ENCODE results near the gene CDC16. TPM values are rescaled to one million over a fixed set of nuclear protein-coding genes. Genes with fewer than 3 reads are reported as not detected.

CDC16 gene
- total and polyA plus RNA-seq, 2 of the 8 experiments (the other 6 are each of a cell fraction or from before 2014, with no cell fraction given), result 42.5 to 83.4 TPM

GRCh38 chr13:114320065-114320464 is 85.4 kb downstream of the CDC16 start:
- TF ChIP-seq TCF12 (IDR thresholded peaks at IDR 0.05; ENCODE audit: low read depth, low read length) (no peak), GTF2F1 (IDR thresholded peaks at IDR 0.05; ENCODE audit: borderline replicate concordance, low read depth, low read length) (no peak), BACH1 (IDR thresholded peaks at IDR 0.05; ENCODE audit: low read length) (no peak), HDAC2 (IDR thresholded peaks at IDR 0.05; ENCODE audit: borderline replicate concordance in 1 of 2, low read depth in 2 of 2, low read length in 2 of 2) (no peak), KDM5A (IDR thresholded peaks at IDR 0.05; ENCODE audit: low read length) (no peak), BRCA1 (IDR thresholded peaks at IDR 0.05; ENCODE audit: low read depth, low read length) (no peak), JUND (IDR thresholded peaks at IDR 0.05; ENCODE audit: low read length) (no peak), CBX8 (IDR thresholded peaks at IDR 0.05; ENCODE audit: borderline replicate concordance, low read depth, low read length) (no peak), CBX5 (IDR thresholded peaks at IDR 0.05; ENCODE audit: low read depth, low read length) (no peak), RFX5 (IDR thresholded peaks at IDR 0.05; ENCODE audit: borderline replicate concordance, low read depth, low read length) (no peak)
- Histone ChIP-seq H2BK120ac (replicated peaks; ENCODE audit: low read depth, low read length) (no peak overlapping the region), H3K23ac (ENCODE audit: insufficient read length) (no peak overlapping the region), H4K91ac (replicated peaks; ENCODE audit: insufficient read length, low read length) (no peak overlapping the region), H3K4me2 (ENCODE audit: insufficient read depth in 1 of 2, low read depth in 2 of 2, low read length in 2 of 2) (no peak overlapping the region), H3K4me3 (ENCODE audit: extremely low read depth in 1 of 4, insufficient read depth in 2 of 4, low read depth in 3 of 4, low read length in 4 of 4) (no peak overlapping the region), H4K20me1 (replicated peaks in 1 of 2; ENCODE audit: control insufficient read depth in 1 of 2, insufficient read depth in 2 of 2, low read length in 2 of 2) (peaks cover 1 to 9% of the 10 kb centered on the region in 2 experiments), H2BK15ac (ENCODE audit: low read length) (no peak overlapping the region), H2AFZ (ENCODE audit: low read length) (no peak overlapping the region), H3K36me3 (ENCODE audit: control insufficient read depth in 2 of 4, insufficient read depth in 4 of 4, low read length in 3 of 4) (peaks cover 16 to 50% (median 33%) of the 10 kb centered on the region in 4 experiments), H3K9ac (replicated peaks in 1 of 4; ENCODE audit: extremely low read depth in 1 of 4, low read depth in 3 of 4, low read length in 3 of 4) (no peak overlapping the region), H2BK5ac (ENCODE audit: low read depth, low read length) (no peak overlapping the region), H3K27ac (ENCODE audit: low read depth, low read length) (no peak overlapping the region), H4K8ac (ENCODE audit: extremely low read depth, insufficient read depth, low read length) (no peak overlapping the region), H3K4me1 (replicated peaks in 1 of 4; ENCODE audit: control insufficient read depth in 3 of 4, insufficient read depth in 4 of 4, low read length in 3 of 4) (0 out of 7 replicates have a peak, but pooled peaks cover 0 to 3% (median 0%) of the 10 kb centered on the region in 4 experiments), H3K14ac (ENCODE audit: insufficient read length) (no peak overlapping the region), H4K5ac (ENCODE audit: insufficient read length, low read depth, low read length) (no peak overlapping the region), H2BK20ac (ENCODE audit: low read length) (no peak overlapping the region), H3K56ac (replicated peaks; ENCODE audit: insufficient read length, low read depth, low read length) (no peak overlapping the region), H3K79me1 (ENCODE audit: low read depth, low read length) (peaks cover 2% of the 10 kb centered on the region; the same call in 1 of the 2 replicates), H3K23me2 (ENCODE audit: low read depth, low read length) (no peaks in the 10 kb centered on the region), H3K18ac (ENCODE audit: extremely low read depth, low read length) (no peak overlapping the region), H2BK12ac (ENCODE audit: low read depth, low read length) (no peak overlapping the region), H3K79me2 (ENCODE audit: control insufficient read depth in 1 of 2, insufficient read depth in 2 of 2, low read length in 2 of 2) (peaks cover 10 to 54% of the 10 kb centered on the region in 2 experiments), H3K9me3 (ENCODE audit: insufficient read depth in 2 of 2, low read depth in 1 of 2, low read length in 1 of 2) (no peaks in the 10 kb centered on the region), H2AK5ac (ENCODE audit: low read depth, low read length) (no peak overlapping the region), H3K27me3 (replicated peaks in 1 of 4; ENCODE audit: control insufficient read depth in 3 of 4, extremely low read depth in 1 of 4, insufficient read depth in 3 of 4, low read length in 3 of 4) (no peaks in the 10 kb centered on the region), H3K4ac (replicated peaks; ENCODE audit: insufficient read length, low read depth, low read length) (no peak overlapping the region)
- DNase-seq (ENCODE audit: low read depth in 1 of 2, low spot score in 2 of 2), result no peak
- no peak for FAIRE-seq
- POLR2A ChIA-PET (ENCODE audit: partially characterized antibody), result interaction anchor here (0.9 to 7.8 kb wide), 4 partner anchors 7 to 365 kb away, joined by 3 to 51 read pairs (median 4); partner anchors contain the start of gene UPF3A
- CTCF ChIA-PET (ENCODE audit: partially characterized antibody), result interaction anchor here (0.8 to 4.9 kb wide), 6 partner anchors 8 to 25 kb away, joined by 3 to 17 read pairs (median 4); no protein-coding TSS in a partner anchor
